Measurements from ENCODE around the gene RTN4RL1.

Gene RTN4RL1

DNA sequence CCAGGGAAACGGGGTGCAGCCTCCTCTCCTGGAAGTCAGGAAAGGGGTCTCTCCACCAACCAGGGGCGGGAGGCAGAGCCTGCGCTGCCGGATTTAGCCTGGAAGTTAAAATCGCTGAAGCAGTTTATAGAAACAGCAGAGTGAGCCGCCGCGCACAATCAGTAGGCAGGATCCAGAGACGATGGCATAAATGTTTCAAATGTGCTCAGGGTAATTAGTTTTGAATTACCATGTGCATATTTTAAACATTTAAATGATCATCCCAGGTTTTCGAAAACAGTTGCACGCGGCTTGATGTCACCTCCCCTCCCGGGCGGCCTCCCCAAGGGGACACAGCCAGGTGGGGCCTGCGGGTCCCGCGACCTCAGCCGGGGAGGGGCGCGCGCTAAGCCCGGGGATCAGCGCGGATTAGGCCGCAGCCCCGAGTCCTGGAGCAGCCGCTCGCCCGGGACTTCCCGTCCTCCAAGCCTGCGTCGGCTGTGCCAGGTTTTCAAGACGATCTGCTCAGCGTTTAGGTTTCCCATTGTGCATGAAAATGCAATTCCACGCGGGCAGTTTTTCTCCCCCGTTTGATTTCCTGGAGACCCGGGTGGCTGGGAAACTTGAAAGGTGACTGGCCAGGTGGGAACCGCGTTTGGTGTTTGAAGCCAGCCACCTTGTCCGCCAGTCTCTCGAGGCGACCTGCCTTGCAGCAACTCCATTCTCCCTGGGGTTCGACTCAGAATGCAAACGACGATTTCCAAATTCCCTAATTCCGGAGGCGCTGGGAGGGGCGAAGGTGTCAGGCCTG, 117.0 kb downstream of the RTN4RL1 start:
- no peak overlapping the region for H3K4me3 ChIP-seq (ENCODE audit: low read depth, low read length)
- DNase-seq (ENCODE audit: low read depth): no peak
- TF ChIP-seq, protein P1, sequence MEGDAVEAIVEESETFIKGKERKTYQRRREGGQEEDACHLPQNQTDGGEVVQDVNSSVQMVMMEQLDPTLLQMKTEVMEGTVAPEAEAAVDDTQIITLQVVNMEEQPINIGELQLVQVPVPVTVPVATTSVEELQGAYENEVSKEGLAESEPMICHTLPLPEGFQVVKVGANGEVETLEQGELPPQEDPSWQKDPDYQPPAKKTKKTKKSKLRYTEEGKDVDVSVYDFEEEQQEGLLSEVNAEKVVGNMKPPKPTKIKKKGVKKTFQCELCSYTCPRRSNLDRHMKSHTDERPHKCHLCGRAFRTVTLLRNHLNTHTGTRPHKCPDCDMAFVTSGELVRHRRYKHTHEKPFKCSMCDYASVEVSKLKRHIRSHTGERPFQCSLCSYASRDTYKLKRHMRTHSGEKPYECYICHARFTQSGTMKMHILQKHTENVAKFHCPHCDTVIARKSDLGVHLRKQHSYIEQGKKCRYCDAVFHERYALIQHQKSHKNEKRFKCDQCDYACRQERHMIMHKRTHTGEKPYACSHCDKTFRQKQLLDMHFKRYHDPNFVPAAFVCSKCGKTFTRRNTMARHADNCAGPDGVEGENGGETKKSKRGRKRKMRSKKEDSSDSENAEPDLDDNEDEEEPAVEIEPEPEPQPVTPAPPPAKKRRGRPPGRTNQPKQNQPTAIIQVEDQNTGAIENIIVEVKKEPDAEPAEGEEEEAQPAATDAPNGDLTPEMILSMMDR (IDR thresholded peaks at IDR 0.05; ENCODE audit: low read depth, low read length): no peak
- TF ChIP-seq MYC (IDR thresholded peaks at IDR 0.05; ENCODE audit: low read depth, low read length) (no peak), POLR2A (IDR thresholded peaks at IDR 0.05; ENCODE audit: extremely low read depth, insufficient read length) (no peak)
- TF ChIP-seq, protein P2, sequence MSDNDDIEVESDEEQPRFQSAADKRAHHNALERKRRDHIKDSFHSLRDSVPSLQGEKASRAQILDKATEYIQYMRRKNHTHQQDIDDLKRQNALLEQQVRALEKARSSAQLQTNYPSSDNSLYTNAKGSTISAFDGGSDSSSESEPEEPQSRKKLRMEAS (IDR thresholded peaks at IDR 0.05; ENCODE audit: low read depth, low read length): no peak

DNA sequence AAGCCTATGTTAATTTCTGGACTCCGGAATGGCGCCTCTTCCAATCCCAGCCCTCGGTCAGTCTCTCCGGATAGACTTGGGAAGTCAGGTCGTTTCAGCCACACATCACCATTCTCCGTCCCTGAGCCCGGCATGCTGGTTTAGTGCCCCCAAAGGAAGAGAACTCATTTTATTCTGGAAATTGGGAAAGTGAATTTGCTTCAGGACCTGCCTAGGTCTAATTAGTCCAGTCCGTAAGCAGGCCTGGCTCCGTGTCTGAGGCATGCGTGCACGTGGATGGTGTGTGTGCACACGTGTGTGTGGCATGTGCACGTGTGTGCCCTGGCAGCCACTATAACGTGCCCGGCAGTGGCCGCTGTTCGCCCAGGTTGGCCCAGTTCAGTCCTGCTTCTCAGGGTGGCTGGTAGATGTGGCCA, 117.9 kb downstream of the RTN4RL1 start:
- no peak for DNase-seq (ENCODE audit: low read depth)
- TF ChIP-seq MYC (IDR thresholded peaks at IDR 0.05; ENCODE audit: low read depth, low read length) (no peak), POLR2A (IDR thresholded peaks at IDR 0.05; ENCODE audit: extremely low read depth, insufficient read length) (no peak)
- TF ChIP-seq, protein P2 (IDR thresholded peaks at IDR 0.05; ENCODE audit: low read depth, low read length): no peak
- TF ChIP-seq, protein P1 (IDR thresholded peaks at IDR 0.05; ENCODE audit: low read depth, low read length): no peak
- no peak overlapping the region for H3K4me3 ChIP-seq (ENCODE audit: low read depth, low read length)

DNA sequence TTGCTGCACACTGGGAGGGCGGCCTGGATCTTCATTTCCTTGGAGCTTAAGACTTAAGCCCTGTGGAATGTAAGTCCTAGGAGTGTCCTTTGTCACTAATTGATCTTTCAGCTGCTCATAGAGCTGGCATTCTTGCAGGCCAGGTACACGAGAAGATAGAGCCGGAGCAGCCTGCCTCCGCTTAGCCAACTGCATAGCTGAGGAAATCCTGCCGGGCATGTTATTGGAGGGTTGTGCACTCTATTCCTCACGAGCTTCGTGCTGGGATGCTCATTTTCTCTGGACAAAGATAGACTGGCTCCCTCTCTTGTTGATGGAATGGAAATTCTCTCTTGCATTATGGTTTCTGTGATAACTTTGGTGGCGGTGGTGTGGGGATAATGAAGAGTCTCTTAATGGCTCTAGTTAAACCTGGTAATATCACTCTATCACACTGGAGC, 118.5 kb downstream of the RTN4RL1 start:
- no peak for TF ChIP-seq POLR2A (IDR thresholded peaks at IDR 0.05; ENCODE audit: extremely low read depth, insufficient read length)
- TF ChIP-seq, protein P1 (IDR thresholded peaks at IDR 0.05; ENCODE audit: low read depth, low read length): no peak
- no peak for DNase-seq (ENCODE audit: low read depth)
- no peak overlapping the region for H3K4me3 ChIP-seq (ENCODE audit: low read depth, low read length)

DNA sequence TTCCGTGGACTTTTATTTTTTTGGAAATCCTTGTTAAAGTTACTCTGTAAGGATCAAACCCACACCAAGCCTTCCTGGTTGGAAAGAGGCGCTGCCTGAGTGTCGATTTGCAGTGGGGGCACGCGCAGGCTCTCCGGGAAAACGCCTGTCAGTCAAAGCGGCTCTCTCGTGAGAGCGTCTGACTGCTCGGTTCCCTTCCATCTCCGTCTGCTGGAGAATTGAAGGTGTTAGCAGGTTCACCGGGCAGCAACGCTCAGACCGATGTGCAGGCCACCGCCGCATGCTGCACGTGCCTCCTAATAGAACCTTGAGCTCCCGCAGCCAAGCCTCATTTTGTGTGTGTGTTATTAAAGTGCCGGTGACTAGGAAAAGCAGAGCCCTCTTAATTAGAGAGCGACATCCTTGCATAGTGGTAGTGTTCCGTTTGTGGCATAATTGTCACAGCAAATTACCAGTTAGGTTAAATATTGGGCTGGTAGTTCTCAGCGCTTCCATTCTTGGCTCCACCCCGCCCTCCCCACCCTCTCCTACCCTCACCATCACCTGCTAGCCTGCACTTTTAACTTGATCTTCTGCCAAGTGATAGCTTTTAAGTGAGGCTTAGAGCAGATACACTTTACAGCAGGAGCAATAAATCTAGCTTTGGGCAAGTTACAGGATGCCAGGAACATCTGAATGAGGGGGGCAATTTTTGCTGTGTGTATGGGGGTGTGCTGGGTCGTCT, 119.8 kb downstream of the RTN4RL1 start:
- DNase-seq (ENCODE audit: low read depth): no peak
- H3K4me3 ChIP-seq (ENCODE audit: low read depth, low read length): no peak overlapping the region
- no peak for TF ChIP-seq POLR2A (IDR thresholded peaks at IDR 0.05; ENCODE audit: extremely low read depth, insufficient read length)
- no peak for TF ChIP-seq MYC (IDR thresholded peaks at IDR 0.05; ENCODE audit: low read depth, low read length)
- TF ChIP-seq, protein P2 (IDR thresholded peaks at IDR 0.05; ENCODE audit: low read depth, low read length): no peak
- TF ChIP-seq, protein P1 (IDR thresholded peaks at IDR 0.05; ENCODE audit: low read depth, low read length): no peak

DNA sequence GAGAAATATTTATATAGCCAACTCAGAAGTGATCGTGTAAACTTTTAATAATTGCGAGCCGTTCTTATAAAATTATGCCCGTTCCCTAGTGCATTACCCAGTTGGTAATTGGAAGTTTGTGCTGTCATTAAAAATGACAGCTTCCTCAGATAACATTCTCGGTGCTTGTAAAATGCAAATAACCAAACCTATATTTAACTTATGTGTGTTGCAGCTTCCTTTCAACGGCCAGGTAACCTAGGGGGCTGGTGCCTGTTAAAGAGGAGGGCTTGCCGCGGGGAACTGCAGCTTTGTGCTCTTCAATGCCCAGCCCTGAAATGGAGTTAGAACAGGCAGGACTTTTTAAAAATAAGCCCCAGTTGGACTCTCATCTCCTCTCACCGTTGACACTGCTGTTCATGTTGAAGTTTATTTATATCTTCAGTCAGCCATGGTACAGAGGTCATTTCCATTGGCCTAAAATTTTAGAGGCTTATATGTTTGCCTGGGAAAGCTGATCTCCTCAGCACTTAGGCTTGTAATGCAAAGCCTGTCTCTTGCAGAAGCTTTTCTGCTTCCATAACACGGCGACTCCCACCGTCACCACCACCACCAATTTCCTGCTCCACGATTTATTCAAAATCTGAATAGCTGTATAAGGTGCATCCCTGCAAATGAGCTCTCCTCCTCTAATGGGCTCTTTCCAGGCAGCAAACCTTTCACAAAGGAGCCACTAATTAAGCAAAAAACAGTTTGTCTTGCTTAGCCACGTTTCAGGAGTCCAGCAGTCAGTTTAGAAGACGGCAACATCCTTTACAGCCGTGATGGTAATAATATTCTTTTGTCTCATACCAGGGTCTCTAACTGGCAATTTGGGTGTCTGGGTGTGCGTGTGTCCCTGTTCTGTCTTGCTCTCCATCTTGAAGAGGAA, 120.6 kb downstream of the RTN4RL1 start:
- no peak for DNase-seq (ENCODE audit: low read depth)
- TF ChIP-seq POLR2A (IDR thresholded peaks at IDR 0.05; ENCODE audit: extremely low read depth, insufficient read length): no peak

More for the DNA sequence above, 120.6 kb downstream of the RTN4RL1 start:
- H3K4me3 ChIP-seq (ENCODE audit: low read depth, low read length): no peak overlapping the region
